Liver (tissue), 9 donors: ENCODE results near the gene LRP1-AS. TPM values are rescaled to one million over a fixed set of nuclear protein-coding genes. Genes with fewer than 3 reads are reported as not detected.

Source experiments
- DNase-seq: peaks from one replicate; pipeline ENCODE4 v3.0.0-alpha.2; 2017; ENCODE audit warnings: low spot score
- H3K27ac ChIP-seq, 2 donors: one replicate each; pipeline ENCODE4 v1.7.0; 2013; ENCODE audit warnings: inconsistent platforms in 2 of 2, low read length in 2 of 2, control low read depth in 1 of 2, low read depth in 1 of 2, mild to moderate bottlenecking in 1 of 2
- H3K27me3 ChIP-seq, 4 donors: one replicate each; pipeline versions ENCODE4 v1.6.1 to v1.7.0; 2013; ENCODE audit warnings: low read length in 3 of 4, inconsistent platforms in 1 of 4, mild to moderate bottlenecking in 1 of 4, moderate library complexity in 1 of 4; ENCODE audit not compliant: control insufficient read depth in 4 of 4, insufficient read depth in 4 of 4
- H3K36me3 ChIP-seq, 4 donors: one replicate each; pipeline versions ENCODE4 v1.6.1 to v1.7.0; 2013; ENCODE audit warnings: low read length in 3 of 4, mild to moderate bottlenecking in 3 of 4, low read depth in 1 of 4, moderate library complexity in 1 of 4; ENCODE audit not compliant: control insufficient read depth in 4 of 4, insufficient read depth in 3 of 4
- H3K4me1 ChIP-seq, 4 donors: one replicate each; pipeline versions ENCODE4 v1.6.1 to v1.7.0; 2013; ENCODE audit warnings: low read length in 3 of 4, mild to moderate bottlenecking in 3 of 4, moderate library complexity in 1 of 4; ENCODE audit not compliant: control insufficient read depth in 4 of 4, insufficient read depth in 4 of 4
- H3K4me3 ChIP-seq, 3 donors: one replicate each; pipeline versions ENCODE4 v1.6.1 to v1.7.0; 2013; ENCODE audit warnings: low read length in 3 of 3, control low read depth in 1 of 3, low read depth in 1 of 3, mild to moderate bottlenecking in 1 of 3
- H3K9ac ChIP-seq, 2 donors: one replicate each; pipeline ENCODE4 v1.7.0; 2013; ENCODE audit warnings: low read length in 2 of 2, mild to moderate bottlenecking in 2 of 2, moderate library complexity in 2 of 2, control low read depth in 1 of 2, low read depth in 1 of 2
- H3K9me3 ChIP-seq, 4 donors: one replicate each; pipeline versions ENCODE4 v1.6.1 to v1.7.0; 2013; ENCODE audit warnings: low read length in 3 of 4; ENCODE audit not compliant: control insufficient read depth in 4 of 4
- EGR1 ChIP-seq, 2 donors: IDR thresholded peaks; 2 replicates each; pipeline ENCODE4 v1.6.1; 2016 to 2018; ENCODE audit warnings: antibody characterized with exemption in 2 of 2, low read depth in 2 of 2
- FOXA2 ChIP-seq: IDR thresholded peaks from 2 replicates; pipeline ENCODE4 v1.6.1; 2016; ENCODE audit warnings: antibody characterized with exemption
- GABPA ChIP-seq, 2 donors: IDR thresholded peaks in 1 of 2; conservative IDR thresholded peaks in 1 of 2; 2 replicates each; pipeline ENCODE4 v1.6.1; 2016; ENCODE audit warnings: antibody characterized with exemption in 2 of 2, mild to moderate bottlenecking in 1 of 2, moderate library complexity in 1 of 2
- HNF4A ChIP-seq, 2 donors: conservative IDR thresholded peaks; 2 replicates each; pipeline ENCODE4 v1.6.1; 2016; ENCODE audit warnings: antibody characterized with exemption in 2 of 2, mild to moderate bottlenecking in 2 of 2
- JUND ChIP-seq, 2 donors: IDR thresholded peaks; 2 replicates each; pipeline ENCODE4 v1.6.1; 2016; ENCODE audit warnings: antibody characterized with exemption in 2 of 2
- NR2F2 ChIP-seq: IDR thresholded peaks from 2 replicates; pipeline ENCODE4 v1.6.1; 2016; ENCODE audit warnings: antibody characterized with exemption
- RAD21 ChIP-seq, 2 donors: IDR thresholded peaks; 2 replicates each; pipeline ENCODE4 v1.6.1; 2016; ENCODE audit warnings: antibody characterized with exemption in 2 of 2, mild to moderate bottlenecking in 2 of 2
- RXRA ChIP-seq, 2 donors: IDR thresholded peaks; 2 replicates each; pipeline ENCODE4 v1.6.1; 2017 to 2018; ENCODE audit warnings: antibody characterized with exemption in 2 of 2, mild to moderate bottlenecking in 1 of 2
- SP1 ChIP-seq: IDR thresholded peaks from 2 replicates; pipeline ENCODE4 v1.6.1; 2018; ENCODE audit warnings: antibody characterized with exemption, mild to moderate bottlenecking
- YY1 ChIP-seq: IDR thresholded peaks from 2 replicates; pipeline ENCODE4 v1.6.1; 2016; ENCODE audit warnings: antibody characterized with exemption, mild to moderate bottlenecking
- WGBS: extraction: QIAGEN DNeasy Blood & Tissue Kit; methylation state at CpG from one replicate; pipeline ENCODE4 v1.1.7; 2013; 5-methylcytosine and 5-hydroxymethylcytosine counted together
- polyA plus RNA-seq, 2 donors: library from polyadenylated mRNA; stranded (reverse) in 1 of 2; unstranded in 1 of 2; fragments of 200-250 nt in 1 of 2; fragments of >200 nt in 1 of 2; fragmentation: Nextera tagmentation in 1 of 2; extraction: Ambion mirVana in 1 of 2; gene quantifications; one replicate each; pipeline versions ENCODE4 v1.2.1 to v1.2.3, GENCODE V29; 2013 to 2015
- total RNA-seq, 2 donors: library from RNA; depleted of rRNA; stranded (reverse); fragments of >200 nt; gene quantifications; one replicate each; pipeline ENCODE4 v1.2.3, GENCODE V29; 2014
- TF ChIP-seq, protein P1 (sequence below): fragments of 150-350 bp; IDR thresholded peaks from 2 replicates; pipeline ENCODE4 v1.5.1; 2017; ENCODE audit warnings: improper control_type of control experiment, low read depth, low read length; ENCODE audit not compliant: missing input control
- TF ChIP-seq, protein P2 (sequence below): IDR thresholded peaks from 2 replicates; pipeline ENCODE4 v1.6.1; 2016; ENCODE audit warnings: antibody characterized with exemption, mild to moderate bottlenecking
- donor health status: healthy.
- donor health status: healthy.
- donor health status: healthy.
- donor health status: healthy.
- donor health status: healthy.

Gene LRP1-AS
- total and polyA plus RNA-seq, 4 donors, result not detected

DNA sequence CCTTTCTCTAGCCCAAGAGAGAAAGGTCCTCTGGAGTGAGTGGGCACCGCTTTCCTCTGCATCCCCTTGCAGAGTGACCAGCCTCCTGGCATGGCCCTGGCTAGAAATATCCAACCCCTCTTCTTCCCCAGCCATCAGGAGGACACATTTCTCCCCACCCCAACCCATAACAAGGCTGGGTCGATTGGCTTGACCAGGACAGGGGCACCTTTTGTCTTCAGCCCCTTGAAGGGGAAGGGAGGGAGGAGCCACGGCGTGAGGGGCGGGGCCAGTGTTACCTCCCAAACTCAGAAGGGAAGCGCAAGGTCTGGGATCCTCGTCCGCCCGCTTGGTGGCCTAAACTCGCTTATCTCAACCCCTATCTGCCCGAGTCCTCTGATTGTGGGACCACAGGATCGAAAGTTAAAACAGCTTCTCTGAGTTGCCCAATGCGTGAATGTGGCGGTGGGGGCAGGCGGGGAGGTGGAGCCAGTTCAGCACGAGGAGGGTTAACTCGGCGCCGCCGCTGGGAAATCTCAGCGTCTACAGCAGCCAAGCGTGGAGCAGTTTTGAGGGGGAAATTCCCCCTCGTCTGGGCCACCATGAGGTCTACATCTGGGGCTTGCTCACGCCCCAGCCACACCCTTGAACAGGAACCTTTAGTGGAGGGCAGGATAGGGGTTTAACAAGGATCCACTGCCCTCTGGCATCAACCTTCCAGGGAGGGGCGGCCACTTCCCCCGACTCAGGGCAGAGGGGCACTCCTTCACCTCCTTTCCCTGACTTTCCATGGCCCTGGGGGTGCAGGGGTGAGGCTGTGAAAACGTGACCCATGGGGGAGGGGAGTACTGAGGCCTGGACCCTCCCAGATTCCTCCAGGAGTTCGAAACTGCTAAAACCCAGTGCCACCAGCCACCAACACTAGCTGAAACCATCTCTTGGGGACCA lies 37.1 kb downstream of the LRP1-AS start:
- no peaks in the 10 kb centered on the region for H3K9me3 ChIP-seq
- no peaks in the 10 kb centered on the region for H3K27me3 ChIP-seq
- peak overlapping the region; percentile 98 to 99 for H3K9ac ChIP-seq
- peaks cover 7 to 45% (median 33%) of the 10 kb centered on the region in 4 donors for H3K4me1 ChIP-seq
- peak; percentile 77 for DNase-seq
- H3K36me3 ChIP-seq, result peaks cover 11 to 21% (median 15%) of the 10 kb centered on the region in 4 donors
- TF ChIP-seq FOXA2 (no peak), EGR1 (IDR thresholded peaks at IDR 0.05; ENCODE audit: low read depth in 2 of 2) (peak in 1 of 2 donors; percentile 29), RXRA (IDR thresholded peaks at IDR 0.05) (peak in 1 of 2 donors; percentile 34), RAD21 (IDR thresholded peaks at IDR 0.05) (peak in 1 of 2 donors; percentile 60), GABPA (IDR thresholded peaks at IDR 0.05 in 1 of 2, conservative IDR thresholded peaks at IDR 0.05 in 1 of 2) (no peak), HNF4A (conservative IDR thresholded peaks at IDR 0.05) (peak; percentile 40 to 55), SP1 (peak; percentile 21), JUND (IDR thresholded peaks at IDR 0.05) (no peak), YY1 (no peak), NR2F2 (peak; percentile 11)
- TF ChIP-seq, protein P1, sequence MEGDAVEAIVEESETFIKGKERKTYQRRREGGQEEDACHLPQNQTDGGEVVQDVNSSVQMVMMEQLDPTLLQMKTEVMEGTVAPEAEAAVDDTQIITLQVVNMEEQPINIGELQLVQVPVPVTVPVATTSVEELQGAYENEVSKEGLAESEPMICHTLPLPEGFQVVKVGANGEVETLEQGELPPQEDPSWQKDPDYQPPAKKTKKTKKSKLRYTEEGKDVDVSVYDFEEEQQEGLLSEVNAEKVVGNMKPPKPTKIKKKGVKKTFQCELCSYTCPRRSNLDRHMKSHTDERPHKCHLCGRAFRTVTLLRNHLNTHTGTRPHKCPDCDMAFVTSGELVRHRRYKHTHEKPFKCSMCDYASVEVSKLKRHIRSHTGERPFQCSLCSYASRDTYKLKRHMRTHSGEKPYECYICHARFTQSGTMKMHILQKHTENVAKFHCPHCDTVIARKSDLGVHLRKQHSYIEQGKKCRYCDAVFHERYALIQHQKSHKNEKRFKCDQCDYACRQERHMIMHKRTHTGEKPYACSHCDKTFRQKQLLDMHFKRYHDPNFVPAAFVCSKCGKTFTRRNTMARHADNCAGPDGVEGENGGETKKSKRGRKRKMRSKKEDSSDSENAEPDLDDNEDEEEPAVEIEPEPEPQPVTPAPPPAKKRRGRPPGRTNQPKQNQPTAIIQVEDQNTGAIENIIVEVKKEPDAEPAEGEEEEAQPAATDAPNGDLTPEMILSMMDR, result no peak
- peak overlapping the region; percentile 99 for H3K27ac ChIP-seq
- WGBS, result 3% methylated on average over 28 of the region's 28 CpGs
- H3K4me3 ChIP-seq, result peak overlapping the region; percentile 71 to 93 (median 86)

GRCh38 chr12:57109207-57110103 lies 38.0 kb downstream of the LRP1-AS start:
- DNase-seq, result no peak
- Histone ChIP-seq H3K9me3 (no peaks in the 10 kb centered on the region), H3K4me3 (peak overlapping the region; percentile 71 to 93 (median 86)), H3K27ac (peak overlapping the region; percentile 99), H3K4me1 (peaks cover 7 to 47% (median 34%) of the 10 kb centered on the region in 4 donors), H3K27me3 (no peaks in the 10 kb centered on the region), H3K9ac (peak overlapping the region in 1 of 2 donors; percentile 66), H3K36me3 (peaks cover 15 to 24% (median 21%) of the 10 kb centered on the region in 4 donors)
- TF ChIP-seq, protein P2, sequence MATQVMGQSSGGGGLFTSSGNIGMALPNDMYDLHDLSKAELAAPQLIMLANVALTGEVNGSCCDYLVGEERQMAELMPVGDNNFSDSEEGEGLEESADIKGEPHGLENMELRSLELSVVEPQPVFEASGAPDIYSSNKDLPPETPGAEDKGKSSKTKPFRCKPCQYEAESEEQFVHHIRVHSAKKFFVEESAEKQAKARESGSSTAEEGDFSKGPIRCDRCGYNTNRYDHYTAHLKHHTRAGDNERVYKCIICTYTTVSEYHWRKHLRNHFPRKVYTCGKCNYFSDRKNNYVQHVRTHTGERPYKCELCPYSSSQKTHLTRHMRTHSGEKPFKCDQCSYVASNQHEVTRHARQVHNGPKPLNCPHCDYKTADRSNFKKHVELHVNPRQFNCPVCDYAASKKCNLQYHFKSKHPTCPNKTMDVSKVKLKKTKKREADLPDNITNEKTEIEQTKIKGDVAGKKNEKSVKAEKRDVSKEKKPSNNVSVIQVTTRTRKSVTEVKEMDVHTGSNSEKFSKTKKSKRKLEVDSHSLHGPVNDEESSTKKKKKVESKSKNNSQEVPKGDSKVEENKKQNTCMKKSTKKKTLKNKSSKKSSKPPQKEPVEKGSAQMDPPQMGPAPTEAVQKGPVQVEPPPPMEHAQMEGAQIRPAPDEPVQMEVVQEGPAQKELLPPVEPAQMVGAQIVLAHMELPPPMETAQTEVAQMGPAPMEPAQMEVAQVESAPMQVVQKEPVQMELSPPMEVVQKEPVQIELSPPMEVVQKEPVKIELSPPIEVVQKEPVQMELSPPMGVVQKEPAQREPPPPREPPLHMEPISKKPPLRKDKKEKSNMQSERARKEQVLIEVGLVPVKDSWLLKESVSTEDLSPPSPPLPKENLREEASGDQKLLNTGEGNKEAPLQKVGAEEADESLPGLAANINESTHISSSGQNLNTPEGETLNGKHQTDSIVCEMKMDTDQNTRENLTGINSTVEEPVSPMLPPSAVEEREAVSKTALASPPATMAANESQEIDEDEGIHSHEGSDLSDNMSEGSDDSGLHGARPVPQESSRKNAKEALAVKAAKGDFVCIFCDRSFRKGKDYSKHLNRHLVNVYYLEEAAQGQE, result no peak
- TF ChIP-seq RXRA (IDR thresholded peaks at IDR 0.05) (no peak), GABPA (IDR thresholded peaks at IDR 0.05 in 1 of 2, conservative IDR thresholded peaks at IDR 0.05 in 1 of 2) (no peak)
- 66% methylated on average over 7 of the region's 7 CpGs for WGBS
